DMS79 treated with DMSO at 0.1 percent for 48 hours (cell line): ENCODE measurements around the gene CLEC4C.
"Not testable (repeated sequence)": the region's sequence is repeated elsewhere in the genome, so short reads cannot be mapped to it uniquely, and the experiment has no call there.

Source experiments
- DNase-seq: peaks from one replicate; lab custom pipeline; 2025; lab: John Stamatoyannopoulos, UW

The CLEC4C gene, protein sequence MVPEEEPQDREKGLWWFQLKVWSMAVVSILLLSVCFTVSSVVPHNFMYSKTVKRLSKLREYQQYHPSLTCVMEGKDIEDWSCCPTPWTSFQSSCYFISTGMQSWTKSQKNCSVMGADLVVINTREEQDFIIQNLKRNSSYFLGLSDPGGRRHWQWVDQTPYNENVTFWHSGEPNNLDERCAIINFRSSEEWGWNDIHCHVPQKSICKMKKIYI

DNA sequence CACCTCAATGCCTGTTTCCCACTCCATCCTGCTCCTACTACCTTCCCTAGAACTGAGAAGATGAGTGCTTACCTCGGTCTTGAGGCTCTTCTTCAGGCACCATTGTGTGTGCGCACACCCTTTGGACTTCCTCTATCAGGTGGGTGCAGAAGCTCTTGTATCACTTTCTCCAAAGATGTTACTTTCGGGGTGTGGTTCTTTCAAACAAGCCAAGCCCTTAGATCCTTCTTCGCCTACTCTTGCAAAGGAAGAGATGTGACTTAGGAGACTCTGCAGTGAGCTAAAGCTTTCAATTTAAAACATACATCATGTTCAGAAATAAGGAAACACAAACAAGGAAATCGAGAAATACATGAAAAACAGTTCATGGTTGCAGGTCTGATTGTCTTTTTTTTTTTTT, at the start of gene CLEC4C:
TSS of gene CLEC4C (minus strand) at position 130 of the 400 bp plus-strand sequence. CDS start at position 103, 27 bp downstream.
- no peak for DNase-seq

DNA sequence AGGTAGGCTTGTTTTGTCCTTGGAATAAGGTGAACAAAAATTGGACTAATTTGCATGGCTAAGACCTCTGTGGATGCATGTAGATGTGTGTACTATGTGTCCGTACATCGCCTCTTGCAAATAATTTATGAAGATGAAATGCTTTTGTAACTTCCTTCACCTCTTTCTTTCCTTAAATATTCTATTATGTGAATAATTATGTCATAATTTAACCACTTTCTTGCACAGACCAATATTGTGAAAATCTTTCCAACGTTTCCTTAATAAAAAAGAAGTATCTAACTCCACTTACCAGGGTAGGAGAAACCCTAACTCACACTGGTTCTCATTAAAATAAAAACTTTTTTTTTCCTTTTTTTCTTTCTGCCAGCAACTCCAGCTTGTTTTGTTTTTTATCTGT, 46.0 kb upstream of the CLEC4C start:
- DNase-seq, result no peak

DNA sequence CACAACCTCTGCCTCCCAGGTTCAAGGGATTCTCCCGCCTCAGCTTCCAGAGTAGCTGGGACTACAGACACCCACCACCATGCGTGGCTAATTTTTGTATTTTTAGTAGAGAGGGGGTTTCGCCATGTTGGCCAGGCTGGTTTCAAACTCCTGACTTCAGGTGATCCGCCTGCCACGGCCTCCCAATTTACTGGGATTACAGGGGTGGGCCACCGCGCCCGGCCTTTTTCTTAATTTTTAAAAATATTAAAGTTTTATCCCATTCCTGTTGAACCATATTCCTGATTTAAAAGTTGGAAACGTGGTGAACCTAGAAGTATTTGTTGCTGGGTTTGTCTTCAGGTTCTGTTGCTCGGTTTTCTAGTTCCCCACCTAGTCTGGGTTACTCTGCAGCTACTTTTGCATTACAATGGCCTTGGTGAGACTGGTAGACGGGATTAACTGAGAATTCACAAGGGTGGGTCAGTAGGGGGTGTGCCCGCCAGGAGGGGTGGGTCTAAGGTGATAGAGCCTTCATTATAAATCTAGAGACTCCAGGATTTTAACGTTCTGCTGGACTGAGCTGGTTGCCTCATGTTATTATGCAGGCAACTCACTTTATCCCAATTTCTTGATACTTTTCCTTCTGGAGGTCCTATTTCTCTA, 41.8 kb upstream of the CLEC4C start, which contains the start of gene NANOG:
TSS of gene NANOG (plus strand) at position 519 of the 645 bp plus-strand sequence. CDS start 213 bp downstream, outside the sequence.
- not testable (repeated sequence) for DNase-seq

GRCh38 chr12:7788294-7788660, 41.1 kb upstream of the CLEC4C start:
- DNase-seq, result no peak

DNA sequence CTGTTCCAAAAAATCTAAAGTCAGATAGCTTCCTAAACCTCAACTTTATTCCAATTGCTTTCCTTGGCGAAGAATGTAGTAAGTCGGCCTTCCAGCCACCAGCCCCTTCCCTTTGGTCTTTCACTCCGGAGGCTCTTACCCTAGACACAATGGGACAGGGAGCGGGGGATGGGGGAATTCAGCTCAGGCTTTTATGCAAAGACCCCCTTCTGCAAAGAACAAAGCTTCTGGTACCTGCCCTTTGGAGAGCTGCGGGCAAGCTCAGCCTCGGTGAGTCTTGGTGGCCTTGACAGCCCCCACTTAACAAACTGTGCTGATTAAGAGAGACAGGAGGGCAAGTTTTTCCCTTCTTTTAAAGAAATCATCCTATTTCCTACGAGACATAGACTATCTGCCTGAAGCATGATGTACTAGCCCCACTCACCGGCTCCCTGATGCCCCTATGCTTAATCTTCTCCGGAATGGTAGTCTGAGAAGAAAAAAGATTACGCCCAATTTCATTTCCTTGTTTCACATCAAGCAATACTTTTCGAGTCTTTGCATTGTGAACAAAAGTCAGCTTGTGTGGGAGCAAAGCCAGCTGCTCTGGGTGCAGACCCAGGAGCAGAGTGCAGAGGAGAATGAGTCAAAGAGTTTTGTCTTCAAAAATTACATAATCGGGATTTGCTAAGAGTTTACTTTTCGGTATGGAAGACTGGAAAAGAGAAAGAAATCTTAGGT, 40.6 kb upstream of the CLEC4C start:
- DNase-seq, result no peak

DNA sequence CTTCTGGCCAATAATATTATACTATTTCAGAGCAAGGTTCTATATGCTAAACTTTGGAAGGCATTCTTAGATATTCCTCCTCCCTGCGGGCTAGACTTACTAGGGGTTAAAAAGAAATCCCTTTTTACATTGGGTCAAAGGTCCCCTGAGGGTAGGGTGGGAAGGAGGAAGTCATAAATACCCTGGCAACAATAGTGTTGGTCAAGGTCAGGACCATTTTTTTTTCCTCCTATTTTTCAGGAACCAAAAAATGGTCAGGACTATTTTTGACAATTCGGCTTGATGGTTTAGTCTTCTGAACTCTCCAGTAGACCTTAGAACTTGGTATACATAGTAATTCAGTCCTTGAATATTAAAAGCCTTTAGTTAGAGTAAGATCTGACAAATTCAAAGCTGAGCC, 37.5 kb upstream of the CLEC4C start:
- DNase-seq, result no peak

DNA sequence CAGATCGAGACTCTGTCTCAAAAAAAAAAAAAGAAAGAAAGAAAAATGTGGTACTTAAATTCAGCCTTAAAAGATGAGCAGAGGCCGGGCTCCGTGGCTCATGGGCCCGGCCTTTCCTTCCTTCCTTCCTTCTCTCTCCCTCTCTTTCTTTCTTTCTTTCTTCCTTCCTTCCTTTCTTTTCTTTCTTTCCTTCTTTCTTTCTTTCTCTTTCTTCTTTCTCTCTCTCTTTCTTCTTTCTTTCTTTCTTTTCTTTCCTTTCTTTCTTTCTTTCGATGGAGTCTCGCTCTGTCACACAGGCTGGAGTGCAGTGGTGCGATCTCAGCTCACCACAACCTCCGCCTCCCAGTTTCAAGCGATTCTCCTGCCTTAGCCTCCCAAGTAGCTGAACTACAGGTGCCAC, 36.3 kb upstream of the CLEC4C start:
- DNase-seq, result not testable (repeated sequence)

DNA sequence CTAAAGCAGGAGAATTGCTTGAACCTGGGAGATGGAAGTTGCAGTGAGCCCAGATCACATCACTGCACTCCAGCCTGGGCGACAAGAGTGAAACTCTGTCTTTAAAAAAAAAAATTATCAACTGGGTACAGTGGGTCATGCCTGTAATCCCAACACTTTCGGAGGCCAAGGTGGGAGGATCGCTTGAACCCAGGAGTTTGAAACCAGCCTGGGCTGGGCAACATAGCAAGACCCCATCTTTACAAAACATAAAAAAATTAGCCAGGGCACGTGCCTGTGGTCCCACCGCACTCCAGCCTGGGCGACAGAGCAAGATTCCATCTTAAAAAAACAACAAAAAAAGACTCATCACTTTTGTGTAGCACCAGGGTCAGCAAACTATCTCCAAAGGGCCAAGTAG, 34.9 kb upstream of the CLEC4C start:
- DNase-seq, result no peak

DNA sequence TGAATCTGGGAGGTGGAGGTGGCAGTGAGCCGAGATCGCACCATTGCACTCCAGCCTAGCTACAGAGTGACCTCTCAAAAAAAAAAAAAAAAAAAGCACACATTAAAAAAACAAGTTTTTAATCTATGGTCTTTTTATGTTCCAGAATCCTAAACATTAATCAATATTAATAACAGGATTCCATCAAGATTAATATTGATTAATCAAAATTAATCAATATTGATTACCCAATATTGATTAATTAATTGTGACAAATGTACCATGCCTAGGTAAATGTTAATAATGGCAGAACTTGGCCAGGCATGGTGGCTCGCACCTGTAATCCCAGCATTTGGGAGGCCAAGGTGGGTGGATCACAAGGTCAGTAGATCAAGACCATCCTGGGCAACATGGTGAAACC, 34.1 kb upstream of the CLEC4C start:
- no peak for DNase-seq

DNA sequence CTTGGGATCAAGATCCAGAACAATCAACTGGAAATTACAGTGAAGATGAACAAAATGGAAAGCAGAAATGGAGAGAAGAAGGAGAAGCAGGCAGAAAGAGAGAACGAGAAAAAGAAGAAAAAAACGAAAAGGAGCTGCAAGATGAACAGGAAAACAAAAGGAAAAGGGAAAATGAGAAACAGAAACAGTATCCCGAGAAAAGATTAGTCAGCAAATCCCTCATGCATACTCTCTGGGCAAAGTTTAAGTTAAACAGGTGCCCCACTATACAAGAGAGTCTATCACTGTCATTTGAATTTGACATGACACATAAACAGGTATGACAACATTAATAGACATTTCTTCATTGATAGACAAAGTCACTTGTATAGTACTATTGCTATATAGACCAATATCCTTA, 22.8 kb upstream of the CLEC4C start:
- no peak for DNase-seq

DNA sequence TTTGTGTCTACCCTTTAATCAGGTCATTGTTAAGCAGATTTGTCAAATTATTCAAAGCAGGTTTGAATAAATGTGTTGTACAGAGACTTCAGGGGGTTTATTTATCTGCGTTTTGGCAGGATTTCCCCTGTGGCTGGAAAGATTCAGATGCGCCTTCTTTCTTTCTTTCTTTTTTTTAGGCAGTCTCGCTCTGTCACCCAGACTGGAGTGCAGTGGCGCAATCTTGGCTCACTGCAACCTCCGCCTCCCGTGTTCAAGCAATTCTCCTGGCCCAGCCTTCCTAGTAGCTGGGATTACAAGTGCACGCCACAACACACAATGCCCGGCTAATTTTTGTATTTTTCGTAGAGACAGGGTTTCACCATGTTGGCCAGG, 11.6 kb upstream of the CLEC4C start:
- DNase-seq, result no peak

GRCh38 chr12:7756993-7757392, 9.8 kb upstream of the CLEC4C start:
- DNase-seq, result no peak

DNA sequence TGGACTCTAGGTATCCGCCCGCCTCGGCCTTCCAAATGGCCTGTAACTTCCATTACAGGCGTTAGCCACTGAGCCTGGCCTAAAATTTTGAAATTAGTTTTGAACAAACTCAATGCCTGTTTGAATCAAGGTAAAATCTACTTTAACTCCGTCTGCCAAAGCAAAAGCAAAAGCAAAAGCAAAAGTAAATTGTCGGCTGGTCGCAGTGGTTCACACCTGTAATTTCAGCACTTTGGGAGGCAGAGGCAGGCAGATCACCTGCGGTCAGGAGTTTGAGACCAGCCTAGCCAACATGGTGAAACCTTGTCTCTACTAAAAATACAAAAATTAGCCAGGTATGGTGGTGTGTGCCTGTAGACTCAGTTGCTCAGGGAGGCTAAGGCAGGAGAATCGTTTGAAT, 8.5 kb upstream of the CLEC4C start:
- not testable (repeated sequence) for DNase-seq

DNA sequence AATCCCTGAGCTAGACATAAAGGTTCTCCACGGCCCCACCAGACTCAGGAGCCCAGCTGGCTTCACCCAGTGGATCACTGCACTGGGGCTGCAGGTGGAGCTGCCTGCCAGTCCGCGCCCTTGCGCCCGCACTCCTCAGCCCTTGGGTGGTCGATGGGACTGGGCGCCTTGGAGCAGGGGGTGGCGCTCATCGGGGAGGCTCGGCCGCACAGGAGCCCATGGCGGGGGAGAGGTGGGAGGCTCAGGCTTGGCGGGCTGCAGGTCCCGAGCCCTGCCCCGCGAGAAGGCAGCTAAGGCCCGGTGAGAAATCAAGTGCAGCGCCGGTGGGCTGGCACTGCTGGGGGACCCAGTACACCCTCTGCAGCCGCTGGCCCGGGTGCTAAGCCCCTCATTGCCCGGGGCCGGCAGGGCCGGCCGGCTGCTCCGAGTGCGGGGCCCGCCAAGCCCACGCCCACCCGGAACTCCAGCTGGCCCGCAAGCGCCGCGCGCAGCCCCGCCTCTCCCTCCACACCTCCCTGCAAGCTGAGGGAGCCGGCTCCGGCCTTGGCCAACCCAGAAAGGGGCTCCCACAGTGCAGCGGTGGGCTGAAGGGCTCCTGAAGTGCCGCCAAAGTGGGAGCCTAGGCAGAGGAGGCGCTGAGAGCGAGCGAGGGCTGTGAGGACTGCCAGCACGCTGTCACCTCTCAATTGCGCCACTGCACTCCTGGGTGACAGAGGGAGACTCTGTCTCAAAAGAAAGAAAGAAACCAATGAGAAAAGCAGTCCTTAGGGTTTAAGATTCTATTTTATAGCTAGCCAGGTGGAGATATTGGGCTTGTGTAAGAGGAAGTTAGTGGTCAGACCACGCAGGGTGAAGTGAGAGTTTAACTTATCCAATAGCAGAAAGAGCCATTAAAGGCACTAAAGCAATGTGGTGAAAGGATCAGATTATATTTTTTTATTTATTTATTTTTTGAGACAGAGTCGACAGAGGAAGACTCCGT, 5.1 kb upstream of the CLEC4C start:
- DNase-seq, result not testable (repeated sequence)

DNA sequence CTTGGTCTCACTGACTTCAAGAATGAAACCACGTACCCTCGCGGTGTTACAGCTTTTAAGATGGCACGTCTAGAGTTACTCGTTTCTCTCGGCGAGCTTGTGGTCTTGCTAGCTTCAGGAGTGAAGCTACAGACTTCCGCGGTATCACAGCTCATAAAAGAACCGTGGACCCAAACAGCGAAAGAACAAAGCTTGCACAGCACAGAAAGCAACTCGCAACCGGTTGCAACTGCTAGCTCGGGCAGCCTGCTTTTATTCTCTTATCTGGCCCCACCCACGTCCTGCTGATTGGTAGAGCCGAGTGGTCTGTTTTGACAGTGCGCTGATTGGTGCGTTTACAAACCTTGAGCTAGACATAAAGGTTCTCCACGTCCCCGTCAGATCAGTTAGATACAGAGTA, 4.2 kb upstream of the CLEC4C start:
- DNase-seq, result no peak

DNA sequence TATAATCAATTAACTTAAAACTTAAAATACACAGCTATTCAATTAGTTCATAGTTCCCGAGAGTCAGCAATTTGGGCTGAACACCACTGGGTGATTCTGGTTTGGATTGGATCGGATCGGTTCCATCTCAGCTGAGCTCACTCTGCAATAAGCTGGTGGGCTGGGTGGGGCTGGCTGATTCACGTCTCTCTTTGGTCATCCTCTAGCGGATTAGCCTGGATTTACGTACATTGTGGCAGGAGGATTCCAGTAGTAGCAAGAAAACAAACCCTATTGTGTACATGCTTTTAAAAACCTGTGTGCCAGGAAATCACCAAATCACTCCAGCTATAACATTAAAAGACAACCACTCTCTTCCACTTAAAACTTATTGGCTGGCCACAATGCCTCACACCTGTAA, 3.2 kb upstream of the CLEC4C start:
- no peak for DNase-seq

DNA sequence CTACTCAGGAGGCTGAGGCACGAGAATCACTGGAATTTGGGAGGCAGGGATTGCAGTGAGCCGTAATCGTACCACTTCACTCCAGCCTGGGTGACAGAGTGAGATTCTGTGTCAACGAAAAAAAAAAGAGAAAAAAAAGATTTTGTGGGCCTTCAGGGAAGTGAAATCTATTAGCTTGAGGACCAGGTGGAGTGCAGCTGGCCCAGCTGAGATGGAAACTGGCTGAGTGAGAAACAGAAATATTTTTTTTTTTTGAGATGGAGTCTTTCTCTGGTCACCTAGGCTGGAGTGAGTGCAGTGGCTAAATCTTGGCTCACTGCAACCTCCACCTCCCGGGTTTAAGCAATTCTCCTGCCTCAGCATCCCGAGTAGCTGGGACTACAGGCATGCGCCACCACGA, 2.3 kb upstream of the CLEC4C start:
- no peak for DNase-seq

GRCh38 chr12:7748852-7749251, 1.7 kb upstream of the CLEC4C start:
- no peak for DNase-seq

GRCh38 chr12:7732993-7733392, 14.2 kb downstream of the CLEC4C start:
- no peak for DNase-seq

- DNase-seq, result no peak
Observed at GRCh38 chr12:7731486-7731885, 15.7 kb downstream of the CLEC4C start.

DNA sequence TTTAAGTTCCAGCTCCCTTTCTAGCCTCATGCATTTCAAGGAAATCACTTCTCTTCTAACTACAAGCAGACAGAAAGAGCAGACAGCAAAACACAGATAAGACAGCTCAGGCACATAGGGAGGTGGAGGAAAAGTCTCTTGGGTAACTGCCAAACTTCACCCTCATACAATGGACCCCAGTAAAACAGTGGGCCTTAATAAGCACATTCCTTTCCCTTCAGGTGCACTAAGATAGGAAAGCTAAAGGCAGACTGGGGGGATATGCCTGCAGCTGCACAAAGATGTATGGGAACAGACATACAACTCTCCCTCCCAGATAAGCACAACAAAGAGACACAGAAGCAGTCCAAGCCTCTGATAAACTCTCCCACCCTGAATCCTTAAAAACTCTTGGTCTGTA, 16.2 kb downstream of the CLEC4C start:
- not testable (repeated sequence) for DNase-seq

- no peak for DNase-seq
Observed at GRCh38 chr12:7729746-7730145, 17.4 kb downstream of the CLEC4C start.
